Nephron (organoid): ENCODE measurements around the gene MBNL1.
A peak's percentile ranks its signal among the peaks of the same experiment; 100 is the strongest.

ENCODE experiments used
- H3K27ac Mint-ChIP-seq, 3 experiments: 2 replicates each; pipeline ENCODE4 v1.8.0; 2020; ENCODE audit warnings: mixed read lengths in 3 of 3, mild to moderate bottlenecking in 2 of 3, moderate library complexity in 1 of 3
- H3K27me3 Mint-ChIP-seq: 2 replicates; pipeline ENCODE4 v1.8.0; 2021; ENCODE audit warnings: low read depth, mild to moderate bottlenecking, moderate library complexity, mixed read lengths
- H3K36me3 Mint-ChIP-seq: 2 replicates; pipeline ENCODE4 v1.8.0; 2020; ENCODE audit warnings: low read depth, mixed read lengths
- H3K4me1 Mint-ChIP-seq: 2 replicates; pipeline ENCODE4 v1.8.0; 2020; ENCODE audit warnings: mixed read lengths
- H3K4me3 Mint-ChIP-seq, 3 experiments: 2 replicates each; pipeline ENCODE4 v1.8.0; 2020; ENCODE audit warnings: mild to moderate bottlenecking in 3 of 3, mixed read lengths in 3 of 3, moderate library complexity in 2 of 3
- H3K9me3 Mint-ChIP-seq: 2 replicates; pipeline ENCODE4 v1.8.0; 2020; ENCODE audit warnings: mixed read lengths
- TF ChIP-seq, protein P1 (sequence below), 3 experiments: fragments of 200-600 bp; sonication (generic); IDR thresholded peaks; one replicate each; pipeline ENCODE4 v1.5.0; 2021; ENCODE audit warnings: antibody characterized with exemption in 3 of 3; ENCODE audit not compliant: unreplicated experiment in 3 of 3

Gene MBNL1

GRCh38 chr3:152254041-152254440 lies 14.7 kb upstream of the MBNL1 start:
- Mint-ChIP-seq H3K9me3 (peaks cover 3% of the 10 kb centered on the region), H3K4me1 (peaks cover 19% of the 10 kb centered on the region), H3K27ac (no peak overlapping the region), H3K36me3 (no peaks in the 10 kb centered on the region), H3K4me3 (no peak overlapping the region), H3K27me3 (no peaks in the 10 kb centered on the region)
- TF ChIP-seq, protein P1, sequence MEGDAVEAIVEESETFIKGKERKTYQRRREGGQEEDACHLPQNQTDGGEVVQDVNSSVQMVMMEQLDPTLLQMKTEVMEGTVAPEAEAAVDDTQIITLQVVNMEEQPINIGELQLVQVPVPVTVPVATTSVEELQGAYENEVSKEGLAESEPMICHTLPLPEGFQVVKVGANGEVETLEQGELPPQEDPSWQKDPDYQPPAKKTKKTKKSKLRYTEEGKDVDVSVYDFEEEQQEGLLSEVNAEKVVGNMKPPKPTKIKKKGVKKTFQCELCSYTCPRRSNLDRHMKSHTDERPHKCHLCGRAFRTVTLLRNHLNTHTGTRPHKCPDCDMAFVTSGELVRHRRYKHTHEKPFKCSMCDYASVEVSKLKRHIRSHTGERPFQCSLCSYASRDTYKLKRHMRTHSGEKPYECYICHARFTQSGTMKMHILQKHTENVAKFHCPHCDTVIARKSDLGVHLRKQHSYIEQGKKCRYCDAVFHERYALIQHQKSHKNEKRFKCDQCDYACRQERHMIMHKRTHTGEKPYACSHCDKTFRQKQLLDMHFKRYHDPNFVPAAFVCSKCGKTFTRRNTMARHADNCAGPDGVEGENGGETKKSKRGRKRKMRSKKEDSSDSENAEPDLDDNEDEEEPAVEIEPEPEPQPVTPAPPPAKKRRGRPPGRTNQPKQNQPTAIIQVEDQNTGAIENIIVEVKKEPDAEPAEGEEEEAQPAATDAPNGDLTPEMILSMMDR (IDR thresholded peaks at IDR 0.05; ENCODE audit: unreplicated experiment in 3 of 3), result no peak

GRCh38 chr3:152255290-152255689 lies 13.4 kb upstream of the MBNL1 start:
- TF ChIP-seq, protein P1 (IDR thresholded peaks at IDR 0.05; ENCODE audit: unreplicated experiment in 3 of 3), result no peak
- Mint-ChIP-seq H3K9me3 (peaks cover 3% of the 10 kb centered on the region), H3K36me3 (no peaks in the 10 kb centered on the region), H3K27me3 (no peaks in the 10 kb centered on the region), H3K4me1 (peaks cover 30% of the 10 kb centered on the region), H3K27ac (no peak overlapping the region), H3K4me3 (no peak overlapping the region)

GRCh38 chr3:152256851-152257562 lies 11.7 kb upstream of the MBNL1 start:
- H3K27ac Mint-ChIP-seq, result peak overlapping the region; percentile 33 to 42 (median 41)
- TF ChIP-seq, protein P1 (IDR thresholded peaks at IDR 0.05; ENCODE audit: unreplicated experiment in 3 of 3), result no peak
- no peaks in the 10 kb centered on the region for H3K9me3 Mint-ChIP-seq
- H3K4me3 Mint-ChIP-seq, result no peak overlapping the region
- no peaks in the 10 kb centered on the region for H3K27me3 Mint-ChIP-seq
- no peaks in the 10 kb centered on the region for H3K36me3 Mint-ChIP-seq
- H3K4me1 Mint-ChIP-seq, result peaks cover 30% of the 10 kb centered on the region

DNA sequence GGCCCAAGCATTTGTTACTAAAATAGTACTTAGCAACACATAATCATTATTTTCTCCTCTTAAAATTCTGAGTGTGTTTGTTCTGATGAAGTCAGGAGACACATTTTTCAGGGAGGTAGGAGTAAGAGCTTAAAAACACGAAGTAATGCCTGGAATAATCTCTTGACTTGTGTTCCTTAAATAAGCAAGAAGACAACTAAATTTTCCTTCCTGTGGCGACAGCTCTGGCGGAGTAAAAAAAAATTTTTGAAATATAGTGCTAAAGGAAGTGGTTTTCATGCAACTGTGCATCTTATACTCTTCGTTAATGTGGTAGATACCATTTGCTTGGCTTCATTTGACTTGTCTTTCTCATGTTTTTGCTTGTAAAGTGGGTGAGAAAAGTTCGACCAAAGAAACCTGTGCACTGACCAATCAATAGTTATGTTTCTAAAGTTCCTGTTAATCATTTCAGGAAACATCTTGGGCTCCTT lies 11.1 kb upstream of the MBNL1 start:
- no peak overlapping the region for H3K4me3 Mint-ChIP-seq
- H3K4me1 Mint-ChIP-seq, result peaks cover 30% of the 10 kb centered on the region
- no peaks in the 10 kb centered on the region for H3K36me3 Mint-ChIP-seq
- TF ChIP-seq, protein P1 (IDR thresholded peaks at IDR 0.05; ENCODE audit: unreplicated experiment in 3 of 3), result no peak
- H3K9me3 Mint-ChIP-seq, result no peaks in the 10 kb centered on the region
- H3K27me3 Mint-ChIP-seq, result no peaks in the 10 kb centered on the region
- H3K27ac Mint-ChIP-seq, result peak overlapping the region; percentile 33 to 42 (median 41)

GRCh38 chr3:152258448-152259393 lies 10.0 kb upstream of the MBNL1 start:
- TF ChIP-seq, protein P1 (IDR thresholded peaks at IDR 0.05; ENCODE audit: unreplicated experiment in 3 of 3), result no peak
- Mint-ChIP-seq H3K27ac (peak overlapping the region; percentile 43 to 78 (median 47)), H3K27me3 (no peaks in the 10 kb centered on the region), H3K4me1 (peaks cover 30% of the 10 kb centered on the region), H3K36me3 (no peaks in the 10 kb centered on the region), H3K4me3 (no peak overlapping the region), H3K9me3 (no peaks in the 10 kb centered on the region)
